SK-N-SH (cell line): Measurements from ENCODE around the gene DYRK1A. TPM values are rescaled to one million over a fixed set of nuclear protein-coding genes. Genes with fewer than 3 reads are reported as not detected.
A peak's percentile ranks its signal among the peaks of the same experiment; 100 is the strongest.

Experiments
- CTCF ChIA-PET: fragments of 300-600, 350-600 bp; formaldehyde crosslinking; extraction: SDS; loops from one replicate; lab custom pipeline; 2021; lab: Yijun Ruan, JAX
- POLR2A ChIA-PET: fragments of 350-600 bp; sonication (Branson Sonifier 250); formaldehyde crosslinking; extraction: SDS; loops from one replicate; lab custom pipeline; 2020; ENCODE audit warnings: antibody characterized with exemption, inconsistent platforms; lab: Yijun Ruan, JAX
- DNase-seq: peaks from one replicate; pipeline ENCODE4 v3.0.0; 2012
- H2AFZ ChIP-seq: fragments of 200-600 bp; sonication (generic); 2 replicates; pipeline ENCODE4 v1.8.1; 2016; ENCODE audit warnings: antibody characterized with exemption, mild to moderate bottlenecking, low read depth
- H3F3A ChIP-seq: fragments of 200-600 bp; sonication (generic); replicated peaks from 2 replicates; pipeline ENCODE3; 2016; ENCODE audit warnings: antibody characterized with exemption, mild to moderate bottlenecking; ENCODE audit not compliant: insufficient read depth
- H3K27ac ChIP-seq, 2 experiments: fragments of 200-500 bp in 1 of 2; fragments of 200-600 bp in 1 of 2; sonication (Bioruptor generic) in 1 of 2; sonication (generic), shearing (Covaris generic) in 1 of 2; 2 replicates each; pipeline versions ENCODE4 v1.5.1 to v1.6.1; 2014 to 2016; ENCODE audit warnings: low read depth in 2 of 2, inconsistent platforms in 1 of 2, low read length in 1 of 2, mild to moderate bottlenecking in 1 of 2, mixed read lengths in 1 of 2
- H3K27me3 ChIP-seq: fragments of 200-600 bp; sonication (generic), shearing (Covaris generic); 2 replicates; pipeline ENCODE4 v1.6.1; 2016; ENCODE audit warnings: mixed run types; ENCODE audit not compliant: insufficient read depth
- H3K36me3 ChIP-seq, 2 experiments: fragments of 200-500 bp in 1 of 2; fragments of 200-600 bp in 1 of 2; sonication (Bioruptor generic) in 1 of 2; sonication (generic) in 1 of 2; replicated peaks in 1 of 2; 2 replicates each; pipeline versions ENCODE3 to v1.5.1; 2014 to 2016; ENCODE audit warnings: low read length in 1 of 2, mild to moderate bottlenecking in 1 of 2; ENCODE audit not compliant: insufficient read depth in 2 of 2, control insufficient read depth in 1 of 2
- H3K4me1 ChIP-seq, 2 experiments: fragments of 200-500 bp in 1 of 2; fragments of 200-600 bp in 1 of 2; sonication (Bioruptor generic) in 1 of 2; sonication (generic), shearing (Covaris generic) in 1 of 2; 2 replicates each; pipeline versions ENCODE4 v1.5.1 to v1.6.1; 2014 to 2016; ENCODE audit warnings: low read depth in 1 of 2, low read length in 1 of 2, mixed run types in 1 of 2; ENCODE audit not compliant: insufficient read depth in 2 of 2, control insufficient read depth in 1 of 2
- H3K4me2 ChIP-seq: fragments of 200-600 bp; sonication (generic), shearing (Covaris generic); 2 replicates; pipeline ENCODE4 v1.6.1; 2017; ENCODE audit warnings: mixed run types
- H3K4me3 ChIP-seq, 2 experiments: fragments of 200-500 bp in 1 of 2; fragments of 200-600 bp in 1 of 2; sonication (Bioruptor generic) in 1 of 2; sonication (generic), shearing (Covaris generic) in 1 of 2; 2 replicates each; pipeline versions ENCODE4 v1.5.1 to v1.8.1; 2014 to 2016; ENCODE audit warnings: low read depth in 2 of 2, inconsistent platforms in 1 of 2, low read length in 1 of 2, mild to moderate bottlenecking in 1 of 2, mixed read lengths in 1 of 2, moderate library complexity in 1 of 2
- H3K79me2 ChIP-seq: fragments of 200-600 bp; sonication (generic); 2 replicates; pipeline ENCODE4 v1.8.1; 2017; ENCODE audit warnings: mild to moderate bottlenecking; ENCODE audit not compliant: insufficient read depth
- H3K9ac ChIP-seq: fragments of 200-600 bp; sonication (generic); 2 replicates; pipeline ENCODE4 v1.6.1; 2017; ENCODE audit warnings: mixed run types
- H3K9me2 ChIP-seq: fragments of 200-600 bp; sonication (generic); 2 replicates; pipeline ENCODE4 v1.6.1; 2017; ENCODE audit warnings: mixed run types
- H3K9me3 ChIP-seq: fragments of 200-600 bp; sonication (generic); 2 replicates; pipeline ENCODE4 v1.6.1; 2017; ENCODE audit warnings: mixed run types, mild to moderate bottlenecking, moderate library complexity
- H4K20me1 ChIP-seq: fragments of 200-600 bp; sonication (generic); 2 replicates; pipeline ENCODE4 v1.6.1; 2017; ENCODE audit warnings: mild to moderate bottlenecking, mixed run types; ENCODE audit not compliant: insufficient read depth
- ELF1 ChIP-seq: IDR thresholded peaks from 2 replicates; pipeline ENCODE4 v1.4.0; 2012
- EP300 ChIP-seq, 2 experiments: IDR thresholded peaks; 2 replicates each; pipeline versions ENCODE4 v1.4.0 to v1.6.1; 2012; ENCODE audit warnings: borderline replicate concordance in 1 of 2, low read depth in 1 of 2, low read length in 1 of 2
- EZH2phosphoT487 ChIP-seq: fragments of 200-600 bp; sonication (generic); IDR thresholded peaks from 2 replicates; pipeline ENCODE4 v1.6.1; 2017; ENCODE audit warnings: low read depth, mixed run types, mild to moderate bottlenecking, antibody characterized with exemption, moderate library complexity, borderline replicate concordance
- GABPA ChIP-seq: IDR thresholded peaks from 2 replicates; pipeline ENCODE4 v1.4.0; 2012; ENCODE audit warnings: low read depth, mild to moderate bottlenecking
- GATA2 ChIP-seq: sonication (generic); formaldehyde crosslinking; IDR thresholded peaks from 2 replicates; pipeline ENCODE4 v1.5.0; 2020; ENCODE audit warnings: mild to moderate bottlenecking, missing genetic modification reagents
- IRF3 ChIP-seq: fragments of 150-350 bp; IDR thresholded peaks from 2 replicates; pipeline ENCODE4 v1.6.1; 2016; ENCODE audit warnings: mild to moderate bottlenecking, low read depth, low read length
- MAX ChIP-seq: IDR thresholded peaks from 2 replicates; pipeline ENCODE4 v1.4.0; 2012; ENCODE audit warnings: low read depth
- MEF2A ChIP-seq: IDR thresholded peaks from 2 replicates; pipeline ENCODE4 v1.4.0; 2012; ENCODE audit warnings: low read depth, borderline replicate concordance
- NFIC ChIP-seq: IDR thresholded peaks from 2 replicates; pipeline ENCODE4 v1.4.0; 2012; ENCODE audit warnings: borderline replicate concordance
- NRF1 ChIP-seq: IDR thresholded peaks from 2 replicates; pipeline ENCODE4 v1.6.1; 2012; ENCODE audit warnings: low read depth, mild to moderate bottlenecking, low read length
- PBX3 ChIP-seq: IDR thresholded peaks from 2 replicates; pipeline ENCODE4; 2012
- POLR2AphosphoS5 ChIP-seq: IDR thresholded peaks from 2 replicates; pipeline ENCODE4 v1.6.1; 2012; ENCODE audit warnings: low read depth, low read length
- RAD21 ChIP-seq: IDR thresholded peaks from 2 replicates; pipeline ENCODE4 v1.6.1; 2012; ENCODE audit warnings: mild to moderate bottlenecking, low read length
- RFX5 ChIP-seq: IDR thresholded peaks from 2 replicates; pipeline ENCODE4 v1.6.1; 2012; ENCODE audit warnings: mild to moderate bottlenecking, improper control_type of control experiment, low read length
- RXRA ChIP-seq: IDR thresholded peaks from 2 replicates; pipeline ENCODE4 v1.4.0; 2012; ENCODE audit warnings: low read depth, mild to moderate bottlenecking, borderline replicate concordance
- SIN3A ChIP-seq: IDR thresholded peaks from 2 replicates; pipeline ENCODE4 v1.6.1; 2012; ENCODE audit warnings: low read depth, mild to moderate bottlenecking, low read length, moderate library complexity, borderline replicate concordance
- TAF1 ChIP-seq: IDR thresholded peaks from 2 replicates; pipeline ENCODE4 v1.6.1; 2012; ENCODE audit warnings: low read depth, mild to moderate bottlenecking, low read length, moderate library complexity, borderline replicate concordance
- TCF12 ChIP-seq: IDR thresholded peaks from 2 replicates; pipeline ENCODE4 v1.4.0; 2012
- WGBS: methylation state at CpG from one replicate; pipeline ENCODE4 v1.1.6; 2017; ENCODE audit warnings: low lambda C conversion rate; 5-methylcytosine and 5-hydroxymethylcytosine counted together
- polyA plus RNA-seq, 3 experiments: library from polyadenylated mRNA; depleted of rRNA; stranded (reverse); fragments of >200 nt; gene quantifications; 2 replicates each; pipeline ENCODE4 v1.2.3, GENCODE V29; 2012
- TF ChIP-seq, protein P1 (sequence below): IDR thresholded peaks from 2 replicates; pipeline ENCODE4 v1.4.0; 2012; ENCODE audit warnings: low read depth, borderline replicate concordance
- TF ChIP-seq, protein P2 (sequence below): IDR thresholded peaks from 2 replicates; pipeline ENCODE4 v1.4.0; 2012; ENCODE audit warnings: low read depth, borderline replicate concordance

DYRK1A gene
- polyA plus RNA-seq, 1 of the 3 experiments (the other 2 are of a cell fraction) = 19.3 TPM

DNA sequence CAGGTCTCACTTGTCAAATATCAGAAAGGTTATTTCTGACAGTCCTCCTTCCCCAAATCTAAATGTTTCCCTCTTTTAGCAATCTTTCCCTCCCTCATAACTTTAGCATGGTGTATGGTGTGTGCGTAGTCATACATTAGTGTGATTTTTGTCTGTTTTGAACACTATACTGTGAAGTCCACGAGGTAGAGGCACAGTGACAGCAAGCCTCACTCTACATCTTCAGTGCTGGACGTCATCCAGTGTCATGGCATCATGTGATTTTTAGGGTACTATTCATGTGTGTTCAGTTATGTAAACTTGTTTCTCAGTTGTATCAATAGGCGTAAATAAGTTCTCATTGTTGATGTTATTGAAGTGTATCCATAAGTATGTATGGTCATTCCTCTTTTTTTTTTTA is 39.1 kb downstream of the DYRK1A start:
- CTCF ChIA-PET = no interaction called here
- TF ChIP-seq POLR2AphosphoS5 = no peak
- TF ChIP-seq MEF2A = no peak
- TF ChIP-seq RFX5 = no peak
- no peak for TF ChIP-seq GATA2 (CRISPR knock-in tag)
- no peak for TF ChIP-seq MAX
- no peak for TF ChIP-seq EP300 (IDR thresholded peaks at IDR 0.05; ENCODE audit: borderline replicate concordance in 1 of 2, low read depth in 1 of 2, low read length in 1 of 2)
- no peak for TF ChIP-seq RXRA
- no peak for TF ChIP-seq NRF1
- no peak for TF ChIP-seq TCF12
- TF ChIP-seq IRF3 = no peak
- no peak for TF ChIP-seq TAF1
- TF ChIP-seq SIN3A = no peak
- TF ChIP-seq, protein P1, sequence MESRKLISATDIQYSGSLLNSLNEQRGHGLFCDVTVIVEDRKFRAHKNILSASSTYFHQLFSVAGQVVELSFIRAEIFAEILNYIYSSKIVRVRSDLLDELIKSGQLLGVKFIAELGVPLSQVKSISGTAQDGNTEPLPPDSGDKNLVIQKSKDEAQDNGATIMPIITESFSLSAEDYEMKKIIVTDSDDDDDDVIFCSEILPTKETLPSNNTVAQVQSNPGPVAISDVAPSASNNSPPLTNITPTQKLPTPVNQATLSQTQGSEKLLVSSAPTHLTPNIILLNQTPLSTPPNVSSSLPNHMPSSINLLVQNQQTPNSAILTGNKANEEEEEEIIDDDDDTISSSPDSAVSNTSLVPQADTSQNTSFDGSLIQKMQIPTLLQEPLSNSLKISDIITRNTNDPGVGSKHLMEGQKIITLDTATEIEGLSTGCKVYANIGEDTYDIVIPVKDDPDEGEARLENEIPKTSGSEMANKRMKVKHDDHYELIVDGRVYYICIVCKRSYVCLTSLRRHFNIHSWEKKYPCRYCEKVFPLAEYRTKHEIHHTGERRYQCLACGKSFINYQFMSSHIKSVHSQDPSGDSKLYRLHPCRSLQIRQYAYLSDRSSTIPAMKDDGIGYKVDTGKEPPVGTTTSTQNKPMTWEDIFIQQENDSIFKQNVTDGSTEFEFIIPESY = no peak
- no peak for TF ChIP-seq RAD21
- H3K27ac ChIP-seq = no peak overlapping the region

GRCh38 chr21:37407719-37408420 is 41.3 kb downstream of the DYRK1A start:
- Histone ChIP-seq H3K9me2 (no peaks in the 10 kb centered on the region), H4K20me1 (peaks cover 95% of the 10 kb centered on the region), H3K9ac (no peak overlapping the region), H3K36me3 (peaks cover 0 to 4% of the 10 kb centered on the region in 2 experiments), H3K79me2 (peaks cover 99% of the 10 kb centered on the region), H2AFZ (no peak overlapping the region), H3F3A (peaks cover 17% of the 10 kb centered on the region), H3K4me3 (no peak overlapping the region), H3K27me3 (no peaks in the 10 kb centered on the region), H3K9me3 (no peaks in the 10 kb centered on the region), H3K4me1 (peaks cover 10 to 25% of the 10 kb centered on the region in 2 experiments), H3K27ac (peak overlapping the region in 1 of 2 experiments; percentile 34; a peak in 2 of 4 replicates), H3K4me2 (no peak overlapping the region; the same call in 1 of the 2 replicates)
- CTCF ChIA-PET = no interaction called here
- WGBS = 90% methylated on average over 6 of the region's 6 CpGs
- DNase-seq = no peak
- POLR2A ChIA-PET = no interaction called here
- TF ChIP-seq GABPA = no peak
- TF ChIP-seq, protein P1 = no peak
- TF ChIP-seq, protein P2, sequence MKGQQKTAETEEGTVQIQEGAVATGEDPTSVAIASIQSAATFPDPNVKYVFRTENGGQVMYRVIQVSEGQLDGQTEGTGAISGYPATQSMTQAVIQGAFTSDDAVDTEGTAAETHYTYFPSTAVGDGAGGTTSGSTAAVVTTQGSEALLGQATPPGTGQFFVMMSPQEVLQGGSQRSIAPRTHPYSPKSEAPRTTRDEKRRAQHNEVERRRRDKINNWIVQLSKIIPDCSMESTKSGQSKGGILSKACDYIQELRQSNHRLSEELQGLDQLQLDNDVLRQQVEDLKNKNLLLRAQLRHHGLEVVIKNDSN = no peak
- TF ChIP-seq NFIC = no peak
- no peak for TF ChIP-seq EZH2phosphoT487
- no peak for TF ChIP-seq GATA2 (CRISPR knock-in tag)
- no peak for TF ChIP-seq SIN3A
- no peak for TF ChIP-seq PBX3
- TF ChIP-seq TCF12 = no peak
- no peak for TF ChIP-seq TAF1
- no peak for TF ChIP-seq MEF2A
- TF ChIP-seq ELF1 = no peak

More for the DNA sequence above, 39.1 kb downstream of the DYRK1A start:
- POLR2A ChIA-PET = no interaction called here
- Histone ChIP-seq H3K36me3 (peaks cover 0 to 20% of the 10 kb centered on the region in 2 experiments), H4K20me1 (peaks cover 96% of the 10 kb centered on the region), H3K4me1 (peaks cover 2 to 9% of the 10 kb centered on the region in 2 experiments; a peak in 3 of 4 replicates), H3K4me2 (no peak overlapping the region), H3K9me2 (no peaks in the 10 kb centered on the region), H3K27me3 (no peaks in the 10 kb centered on the region), H3F3A (peaks cover 8% of the 10 kb centered on the region), H3K9ac (no peak overlapping the region), H2AFZ (no peak overlapping the region), H3K9me3 (peaks cover 8% of the 10 kb centered on the region; the same call in 1 of the 2 replicates), H3K4me3 (no peak overlapping the region), H3K79me2 (peaks cover 99% of the 10 kb centered on the region)
- DNase-seq = no peak
- WGBS = 90% methylated on average over 4 of the region's 4 CpGs
